Endothelial cell of umbilical vein (primary cell): Measurements from ENCODE around the gene ZNF385D. TPM values are rescaled to one million over a fixed set of nuclear protein-coding genes. Genes with fewer than 3 reads are reported as not detected.

Source experiments
- BruUV-seq: library from RNA; stranded (reverse); fragments of 400-500 nt; replicated peaks from 2 replicates; lab custom pipeline; 2021; lab: Mats Ljungman, UMichigan
- CTCF ChIA-PET: fragments of 300-600, 350-600 bp; sonication (Branson Sonifier 250); formaldehyde crosslinking; loops from one replicate; lab custom pipeline; 2021; ENCODE audit warnings: antibody characterized with exemption, inconsistent platforms; lab: Charles Lee
- POLR2A ChIA-PET: fragments of 300-600, 350-600 bp; sonication (Branson Sonifier 250); formaldehyde crosslinking; loops from one replicate; lab custom pipeline; 2021; ENCODE audit warnings: antibody characterized with exemption, inconsistent platforms; lab: Charles Lee
- DNase-seq: peaks from one replicate; pipeline ENCODE4 v3.0.0-alpha.2; 2011; ENCODE audit warnings: low read depth, low spot score
- FAIRE-seq: peaks from 2 replicates; lab custom pipeline; 2011; peaks lifted over from hg19 to GRCh38; lab: Jason Lieb, UNC
- H2AFZ ChIP-seq: 2 replicates; pipeline ENCODE4 v1.6.0; 2012; ENCODE audit warnings: low read depth, low read length, control low read depth, inconsistent platforms
- H3K27ac ChIP-seq: 2 replicates; pipeline ENCODE4 v1.5.1; 2011; ENCODE audit warnings: low read depth, mild to moderate bottlenecking, control low read depth, low read length, moderate library complexity; ENCODE audit not compliant: insufficient read depth
- H3K27me3 ChIP-seq, 2 experiments: 2 replicates each; pipeline versions ENCODE4 v1.6.0 to v1.6.1; 2011; ENCODE audit warnings: low read length in 2 of 2, mixed read lengths in 1 of 2; ENCODE audit not compliant: control insufficient read depth in 2 of 2, insufficient read depth in 2 of 2
- H3K36me3 ChIP-seq, 2 experiments: 2 replicates in 1 of 2; 3 replicates in 1 of 2; pipeline ENCODE4 v1.5.1; 2011; ENCODE audit warnings: low read length in 2 of 2, mild to moderate bottlenecking in 1 of 2, moderate library complexity in 1 of 2; ENCODE audit not compliant: control insufficient read depth in 2 of 2, insufficient read depth in 2 of 2; ENCODE audit errors: extremely low read depth in 1 of 2
- H3K4me1 ChIP-seq: 3 replicates; pipeline ENCODE4 v1.5.1; 2011; ENCODE audit warnings: mild to moderate bottlenecking, low read length; ENCODE audit not compliant: control insufficient read depth, insufficient read depth; ENCODE audit errors: extremely low read depth
- H3K4me2 ChIP-seq: 2 replicates; pipeline ENCODE4 v1.6.1; 2011; ENCODE audit warnings: low read length, control low read depth, mixed read lengths; ENCODE audit not compliant: insufficient read depth
- H3K4me3 ChIP-seq, 3 experiments: fragments of 200-600 bp in 1 of 3; sonication (generic), shearing (Covaris generic) in 1 of 3; replicated peaks in 1 of 3; 2 replicates each; pipeline ENCODE4 v1.5.1; 2011 to 2016; ENCODE audit warnings: control low read depth in 3 of 3, low read length in 3 of 3, mild to moderate bottlenecking in 2 of 3, inconsistent platforms in 1 of 3, low read depth in 1 of 3, moderate library complexity in 1 of 3; ENCODE audit not compliant: insufficient read depth in 1 of 3
- H3K79me2 ChIP-seq: 2 replicates; pipeline ENCODE4 v1.6.0; 2012; ENCODE audit warnings: low read length, inconsistent platforms; ENCODE audit not compliant: control insufficient read depth, insufficient read depth
- H3K9ac ChIP-seq: replicated peaks from 2 replicates; pipeline ENCODE3; 2011; ENCODE audit warnings: low read length, control low read depth; ENCODE audit not compliant: insufficient read depth; ENCODE audit errors: extremely low read depth
- H3K9me1 ChIP-seq: replicated peaks from 3 replicates; pipeline ENCODE4 v1.6.0; 2011; ENCODE audit warnings: mild to moderate bottlenecking, low read length; ENCODE audit not compliant: control insufficient read depth, insufficient read depth; ENCODE audit errors: extremely low read depth
- H3K9me3 ChIP-seq: replicated peaks from 2 replicates; pipeline ENCODE4 v1.5.1; 2012; ENCODE audit warnings: low read length, inconsistent platforms; ENCODE audit not compliant: control insufficient read depth, insufficient read depth
- H4K20me1 ChIP-seq: replicated peaks from 2 replicates; pipeline ENCODE3; 2011; ENCODE audit warnings: mild to moderate bottlenecking, low read length; ENCODE audit not compliant: control insufficient read depth, insufficient read depth; ENCODE audit errors: extremely low read depth
- CTCF ChIP-seq, 2 donors: IDR thresholded peaks; 1 replicate in 1 of 2; 2 replicates in 1 of 2; pipeline ENCODE4 v1.5.1; 2011; ENCODE audit warnings: low read length in 2 of 2, mild to moderate bottlenecking in 2 of 2, moderate library complexity in 2 of 2, control low read depth in 1 of 2, inconsistent platforms in 1 of 2, low read depth in 1 of 2; ENCODE audit not compliant: insufficient read depth in 1 of 2; ENCODE audit errors: extremely low read depth in 1 of 2
- EZH2 ChIP-seq: IDR thresholded peaks from 2 replicates; pipeline ENCODE4 v1.6.1; 2012; ENCODE audit warnings: borderline replicate concordance, low read depth, mild to moderate bottlenecking, moderate library complexity, low read length, inconsistent platforms; ENCODE audit not compliant: severe bottlenecking
- FOS ChIP-seq: IDR thresholded peaks from 2 replicates; pipeline ENCODE4 v1.6.1; 2011; ENCODE audit warnings: mild to moderate bottlenecking, low read length, moderate library complexity, borderline replicate concordance; ENCODE audit not compliant: insufficient read depth
- GATA2 ChIP-seq: IDR thresholded peaks from 2 replicates; pipeline ENCODE4 v1.7.0; 2011; ENCODE audit warnings: low read depth, mild to moderate bottlenecking, moderate library complexity, mixed read lengths, low read length; ENCODE audit not compliant: insufficient read length, insufficient read depth
- JUN ChIP-seq: IDR thresholded peaks from 2 replicates; pipeline ENCODE4 v1.6.1; 2011; ENCODE audit warnings: borderline replicate concordance, low read depth; ENCODE audit not compliant: insufficient read length, insufficient read depth
- MAX ChIP-seq: IDR thresholded peaks from 2 replicates; pipeline ENCODE4 v1.6.1; 2011; ENCODE audit not compliant: insufficient read depth, insufficient read length
- MYC ChIP-seq: IDR thresholded peaks from one replicate; pipeline ENCODE4 v1.6.1; 2011; ENCODE audit warnings: mild to moderate bottlenecking, low read depth, low read length
- POLR2A ChIP-seq: IDR thresholded peaks from 2 replicates; pipeline ENCODE4 v1.6.1; 2012; ENCODE audit warnings: low read depth, mild to moderate bottlenecking, control low read depth, low read length
- POLR2AphosphoS5 ChIP-seq: IDR thresholded peaks from 2 replicates; pipeline ENCODE4 v1.6.1; 2012; ENCODE audit warnings: low read depth, mild to moderate bottlenecking, control low read depth, low read length, moderate library complexity; ENCODE audit not compliant: insufficient read depth
- dilution Hi-C: fragments of 300-500 bp; cut with MboI; formaldehyde crosslinking; loops from one replicate; pipeline ENCODE4 v1.15.0; 2019; ENCODE audit warnings: low sequenced_read_pairs; ENCODE audit not compliant: extremely low pct_ligation_motif_present
- intact Hi-C: fragments of 100-400 bp; cut with micrococcal nuclease; formaldehyde crosslinking; loops from one replicate; pipeline ENCODE4 v1.10.0; 2022
- polyA plus RNA-seq, 4 experiments: library from polyadenylated mRNA; depleted of rRNA in 3 of 4; stranded (reverse) in 3 of 4; unstranded in 1 of 4; fragments of >200 nt; gene quantifications; 2 replicates each; pipeline versions ENCODE4 v1.2.1 to v1.2.3, GENCODE V29; 2011 to 2012; ENCODE audit warnings: missing spikeins in 1 of 4
- total RNA-seq: library from RNA; stranded (reverse); gene quantifications from 2 replicates; pipeline ENCODE4 v1.2.3, GENCODE V29; 2021

The ZNF385D gene
- total and polyA plus RNA-seq, 2 donors (not counting 3 experiments of a cell fraction or from before 2014, with no cell fraction given), result not detected

- ChIA-PET CTCF (no interaction called here), POLR2A (no interaction called here)
- H3K4me2 ChIP-seq, result no peak overlapping the region
- no peak for TF ChIP-seq POLR2A
- H3K36me3 ChIP-seq, result no peaks in the 10 kb centered on the region
- intact Hi-C loops (no loop called here), dilution Hi-C loops (no loop called here)
- H3K4me3 ChIP-seq, result no peak overlapping the region
- no peak overlapping the region for H3K9ac ChIP-seq
- no peaks in the 10 kb centered on the region for H3K9me3 ChIP-seq
- no peaks in the 10 kb centered on the region for H3K9me1 ChIP-seq
- no TSS peak for BruUV-seq
- no peak overlapping the region for H3K27ac ChIP-seq
- H4K20me1 ChIP-seq, result no peaks in the 10 kb centered on the region
- no peaks in the 10 kb centered on the region for H3K79me2 ChIP-seq
- FAIRE-seq (no peak), DNase-seq (no peak)
- H2AFZ ChIP-seq, result no peak overlapping the region
- no peaks in the 10 kb centered on the region for H3K4me1 ChIP-seq
- no peaks in the 10 kb centered on the region for H3K27me3 ChIP-seq
These were observed 186.5 kb downstream of the ZNF385D start for GRCh38 chr3:21564531-21564930.

GRCh38 chr3:21562243-21562642, 188.8 kb downstream of the ZNF385D start:
- Histone ChIP-seq H3K79me2 (no peaks in the 10 kb centered on the region), H2AFZ (no peak overlapping the region), H3K27ac (no peak overlapping the region), H3K4me2 (no peak overlapping the region), H3K4me1 (no peaks in the 10 kb centered on the region), H3K4me3 (no peak overlapping the region), H4K20me1 (no peaks in the 10 kb centered on the region), H3K9me3 (no peaks in the 10 kb centered on the region), H3K9me1 (no peaks in the 10 kb centered on the region), H3K36me3 (no peaks in the 10 kb centered on the region), H3K9ac (no peak overlapping the region), H3K27me3 (no peaks in the 10 kb centered on the region)
- dilution Hi-C loops (no loop called here), intact Hi-C loops (no loop called here)
- DNase-seq, result no peak
- CTCF ChIA-PET, result no interaction called here
- POLR2A ChIA-PET, result no interaction called here
- BruUV-seq, result no TSS peak
- no peak for TF ChIP-seq FOS
- TF ChIP-seq CTCF (IDR thresholded peaks at IDR 0.05; ENCODE audit: extremely low read depth in 1 of 2, insufficient read depth in 1 of 2, low read depth in 1 of 2, low read length in 2 of 2), result no peak
- no peak for TF ChIP-seq EZH2
- no peak for TF ChIP-seq POLR2AphosphoS5
- no peak for TF ChIP-seq GATA2
- no peak for TF ChIP-seq JUN
- TF ChIP-seq MAX, result no peak
- TF ChIP-seq POLR2A, result no peak
- TF ChIP-seq MYC, result no peak
- no peak for FAIRE-seq
